HG03571 (cell line): ENCODE data around the gene PTGES3.
"Not testable (repeated sequence)": the region's sequence is repeated elsewhere in the genome, so short reads cannot be mapped to it uniquely, and the experiment has no call there.

Experiments used
- ATAC-seq: cut with Tn5 transposase; IDR thresholded peaks from one replicate; pipeline ENCODE4 v1.9.1; 2021; ENCODE audit not compliant: unreplicated experiment

Gene PTGES3

GRCh38 chr12:56657416-56658379, 30.4 kb downstream of the PTGES3 start:
- ATAC-seq, result peak; percentile 53

GRCh38 chr12:56653781-56654180, 34.3 kb downstream of the PTGES3 start:
- ATAC-seq, result not testable (repeated sequence)

- ATAC-seq, result not testable (repeated sequence)
These were observed 40.1 kb downstream of the PTGES3 start for GRCh38 chr12:56648023-56648422.

DNA sequence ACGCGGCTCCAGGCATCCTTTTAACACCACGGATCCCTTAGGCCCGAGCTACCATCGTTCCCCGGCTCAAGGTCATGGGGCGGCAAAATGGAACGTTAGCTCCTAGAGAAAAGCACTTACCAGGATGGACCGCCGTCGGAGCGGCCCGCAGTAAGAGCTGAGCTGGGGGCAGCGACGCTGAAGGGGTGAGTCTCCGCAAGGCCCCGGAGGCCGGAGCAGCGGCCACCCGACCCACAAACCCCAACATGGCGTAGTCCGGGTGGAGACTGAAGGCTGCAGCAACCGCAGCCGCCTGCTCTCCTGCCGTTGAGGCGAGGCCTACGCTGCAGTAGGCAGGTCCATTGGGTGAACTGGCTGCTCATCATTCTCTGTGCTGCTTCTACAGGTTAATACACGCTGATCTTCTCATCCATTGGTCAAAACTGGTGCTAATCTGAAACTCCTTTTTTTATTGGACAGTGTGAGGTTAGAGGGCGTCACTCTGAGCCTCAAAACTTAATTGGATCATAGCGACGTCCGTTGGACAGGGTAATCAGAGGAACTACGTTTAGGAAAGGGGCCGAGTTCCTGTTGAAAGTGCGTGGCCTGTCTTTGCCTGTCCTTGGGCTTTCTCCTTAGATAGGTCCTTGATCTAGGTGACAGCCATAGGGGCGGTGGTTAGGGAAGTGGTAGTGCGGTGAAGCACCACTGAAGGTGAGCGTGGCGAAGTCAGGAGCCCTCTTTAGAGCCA, 42.2 kb downstream of the PTGES3 start, which contains the start of gene ATP5F1B:
Gene ATP5F1B (minus strand): TSS at position 268 of the 730 bp plus-strand sequence. CDS start 21 bp downstream, at position 247.
- ATAC-seq, result peak; percentile 99

- no peak for ATAC-seq
These were observed 42.8 kb downstream of the PTGES3 start for GRCh38 chr12:56645201-56645716.

DNA sequence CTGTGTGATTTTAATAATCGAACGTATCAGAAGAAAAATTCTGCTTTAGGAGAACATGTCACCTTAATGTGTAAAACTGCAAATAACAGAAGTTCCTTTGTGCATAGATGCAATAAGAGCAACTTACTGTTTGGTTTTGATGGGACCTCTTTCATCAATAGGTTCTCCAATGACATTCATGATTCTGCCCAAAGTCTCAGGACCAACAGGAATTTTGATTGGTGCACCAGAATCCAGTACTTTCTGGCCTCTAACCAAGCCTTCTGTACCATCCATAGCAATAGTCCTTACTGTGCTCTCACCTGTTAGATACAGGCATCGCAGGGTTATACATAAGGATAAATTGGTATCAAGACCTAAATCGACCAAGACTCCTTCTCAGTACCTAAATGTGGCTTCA, 43.4 kb downstream of the PTGES3 start:
- ATAC-seq, result no peak

DNA sequence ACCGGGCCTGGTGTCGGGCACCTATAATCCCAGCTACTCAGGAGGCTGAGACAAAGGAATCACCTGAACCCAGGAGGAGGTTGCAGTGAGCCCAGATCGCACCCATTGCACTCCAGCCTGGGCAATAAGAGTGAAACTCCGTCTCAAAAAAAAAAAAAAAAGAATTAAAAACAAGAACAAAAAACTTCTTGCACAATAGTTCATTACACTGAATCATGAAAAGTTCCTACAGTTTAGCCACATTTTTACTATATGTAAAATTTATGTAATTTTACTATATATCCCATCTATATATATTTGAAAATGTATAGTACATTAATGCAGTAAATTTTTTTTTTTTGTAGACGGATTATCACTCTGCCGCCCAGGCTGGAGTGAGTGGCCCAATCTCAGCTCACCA, 46.9 kb downstream of the PTGES3 start:
- ATAC-seq, result no peak

DNA sequence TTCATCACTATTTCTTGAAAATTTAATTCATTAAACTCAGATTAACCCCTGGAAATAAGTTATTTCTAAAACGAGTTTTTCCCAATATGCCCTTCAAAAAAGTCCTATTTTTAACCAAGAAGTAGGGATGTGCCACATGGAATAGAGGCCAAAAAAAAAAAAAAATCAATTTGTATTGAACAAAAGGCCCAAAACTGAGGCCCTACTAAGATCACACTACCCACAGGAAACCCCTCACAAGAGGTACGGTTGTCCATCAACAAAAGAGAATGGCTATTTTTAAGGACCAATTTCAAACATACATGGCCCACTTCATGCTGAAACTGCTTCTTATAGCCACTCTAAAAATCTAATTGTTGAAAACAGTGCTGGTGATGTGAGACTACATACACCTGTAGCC, 50.5 kb downstream of the PTGES3 start:
- no peak for ATAC-seq

DNA sequence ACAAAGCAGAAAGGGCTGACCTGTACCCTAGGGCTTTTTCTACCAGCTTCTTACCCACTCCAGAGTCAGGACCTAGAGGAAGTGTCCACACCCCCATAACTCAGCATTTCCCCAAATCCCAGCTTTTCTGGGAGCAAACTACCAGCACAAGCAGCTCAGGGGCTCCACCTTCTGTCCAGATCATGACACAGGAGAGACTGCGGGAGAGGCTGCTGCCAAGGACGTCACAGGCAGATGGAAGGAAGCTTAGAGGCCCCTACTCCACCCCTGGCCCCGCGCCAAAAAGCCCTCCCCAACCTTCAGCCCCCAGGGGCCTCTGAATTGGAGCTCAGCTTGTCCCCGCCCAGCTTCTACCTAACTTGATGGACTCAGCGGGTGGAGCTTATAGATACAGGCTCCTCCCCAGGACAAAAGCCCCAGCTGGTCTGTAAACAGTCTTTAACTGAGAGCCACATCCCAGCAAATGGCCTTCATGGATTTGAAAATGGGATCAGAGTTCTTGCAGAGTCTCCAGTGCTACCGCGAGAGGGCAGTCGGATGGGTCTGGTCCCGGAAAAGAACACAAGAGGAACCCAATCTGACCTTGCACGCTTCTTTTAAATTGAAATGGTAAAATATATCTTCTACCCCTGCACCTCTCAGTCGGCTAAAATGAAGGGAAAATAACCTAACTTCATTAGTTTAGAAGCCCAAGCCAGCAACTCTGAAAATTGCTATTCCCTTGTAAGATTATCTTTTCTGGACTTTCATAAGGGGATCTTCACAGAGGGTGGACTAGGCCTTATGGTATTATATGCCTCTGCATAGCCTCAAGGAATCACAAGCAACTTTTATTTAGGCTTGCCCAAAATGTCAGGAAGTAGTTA, 51.2 kb downstream of the PTGES3 start:
- ATAC-seq, result peak; percentile 56

GRCh38 chr12:56635806-56636674, 52.0 kb downstream of the PTGES3 start:
- ATAC-seq, result peak; percentile 37

DNA sequence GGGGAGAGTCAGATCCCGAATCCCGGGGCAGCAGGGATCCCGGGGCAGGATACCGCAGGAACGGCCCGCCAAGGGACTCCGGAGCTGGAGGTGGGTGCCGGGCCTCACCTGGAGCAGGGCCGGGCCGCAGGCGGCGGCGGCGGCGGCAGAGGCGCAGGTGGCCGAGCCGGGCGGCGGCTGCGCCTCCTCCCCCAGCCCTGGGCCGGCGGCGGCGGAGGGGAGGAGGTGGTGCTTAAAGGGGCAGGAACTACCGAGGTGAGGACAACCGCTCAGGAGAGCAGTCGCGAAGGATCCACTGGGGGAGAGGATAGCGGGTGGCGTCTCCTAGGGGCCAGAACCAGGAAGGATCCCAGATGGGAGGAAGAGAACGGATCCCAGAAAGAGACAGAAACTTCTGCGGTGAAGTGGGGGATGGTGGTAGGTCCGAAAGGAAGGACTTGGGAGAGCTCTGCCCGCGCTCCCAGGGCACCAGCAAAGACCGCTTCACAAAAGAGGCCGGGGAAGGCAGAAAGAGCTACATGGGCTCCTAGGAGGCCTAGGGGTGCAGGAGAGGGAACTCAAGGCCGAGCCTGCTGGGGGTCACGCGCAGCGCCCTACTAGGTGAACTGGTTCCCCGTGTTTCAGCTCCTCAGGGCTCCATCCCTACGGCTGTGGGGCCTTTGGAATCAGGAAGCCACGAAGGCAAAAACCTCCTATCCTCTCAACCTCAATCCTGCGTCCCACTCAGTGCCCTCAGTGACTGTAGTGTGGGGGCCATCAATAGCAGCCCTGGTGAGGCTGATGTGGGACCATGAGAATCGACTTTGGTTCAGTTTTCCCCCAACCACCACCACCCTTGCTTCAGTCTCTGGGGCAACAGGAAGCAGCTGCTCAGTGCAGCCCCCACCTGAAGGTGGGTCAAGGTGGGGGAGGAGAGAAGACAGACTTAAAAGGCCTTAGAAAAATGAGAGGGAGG, 53.0 kb downstream of the PTGES3 start:
- ATAC-seq, result peak; percentile 24

DNA sequence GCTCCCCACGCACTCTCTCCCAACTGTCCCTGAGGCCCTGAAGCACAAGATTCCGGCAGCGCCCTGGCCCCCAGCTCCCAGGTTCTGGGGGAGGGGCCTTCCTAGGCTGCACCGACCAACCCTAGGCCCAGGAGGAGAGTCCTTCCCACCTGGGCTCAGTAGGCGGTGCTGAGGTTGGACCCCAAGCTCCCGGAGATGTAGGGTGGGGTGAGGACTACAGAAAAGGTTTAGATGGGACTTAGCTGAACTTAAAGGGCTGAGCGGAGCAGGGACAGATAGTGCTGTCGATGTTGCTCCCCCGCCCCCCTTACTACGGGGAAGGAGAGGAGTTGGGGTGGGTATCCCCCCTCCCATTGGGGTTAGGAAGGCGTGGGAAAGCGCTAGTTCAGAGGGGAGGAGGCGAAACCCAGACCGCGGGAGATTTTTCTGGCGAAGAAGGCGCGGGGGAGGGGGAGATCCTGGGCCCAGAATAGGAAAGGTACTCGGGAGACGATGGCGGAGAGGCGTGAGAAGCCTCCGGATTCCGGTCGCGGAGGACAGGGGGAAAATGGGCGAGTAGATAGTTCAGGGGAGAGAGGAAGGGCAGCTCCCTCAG, 53.7 kb downstream of the PTGES3 start:
- ATAC-seq, result no peak

- ATAC-seq, result no peak
These were observed 54.4 kb downstream of the PTGES3 start for GRCh38 chr12:56633468-56634241.

DNA sequence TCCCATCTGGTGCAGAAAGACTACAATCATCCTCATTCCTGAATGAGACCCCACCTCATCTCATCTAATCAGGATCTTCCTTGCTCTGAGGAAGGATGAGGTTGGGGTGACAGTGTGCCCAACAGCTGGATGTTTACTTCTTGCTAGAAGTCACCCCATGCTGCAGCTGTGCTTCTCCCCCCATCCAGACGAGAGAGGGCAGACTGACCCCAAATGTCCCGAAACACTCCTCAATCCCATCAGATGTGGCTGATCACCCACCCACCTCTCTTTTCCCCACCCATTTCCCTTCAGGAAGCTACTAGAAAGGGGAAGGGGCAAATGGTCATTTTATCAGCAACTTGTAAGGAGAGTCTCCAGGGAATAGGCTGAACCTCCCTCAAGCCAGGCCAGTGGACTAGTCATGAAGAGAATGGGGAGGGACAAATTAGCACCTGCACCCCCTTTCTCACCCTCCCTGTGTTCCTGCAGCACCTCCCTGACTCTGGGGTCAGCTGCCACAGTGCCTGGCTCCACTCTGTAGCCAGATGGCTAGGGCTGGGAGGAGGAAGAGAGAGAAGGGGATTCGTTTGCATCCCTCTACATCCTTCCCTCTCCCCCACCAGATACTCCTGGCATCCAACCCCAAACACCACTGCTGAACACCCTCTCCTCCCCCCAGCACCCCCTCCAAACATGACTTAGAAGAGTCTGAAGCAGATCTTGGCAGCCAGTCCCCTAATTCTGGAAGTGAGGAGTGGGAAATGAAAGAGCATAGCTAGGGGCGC, 55.2 kb downstream of the PTGES3 start:
- ATAC-seq, result no peak

DNA sequence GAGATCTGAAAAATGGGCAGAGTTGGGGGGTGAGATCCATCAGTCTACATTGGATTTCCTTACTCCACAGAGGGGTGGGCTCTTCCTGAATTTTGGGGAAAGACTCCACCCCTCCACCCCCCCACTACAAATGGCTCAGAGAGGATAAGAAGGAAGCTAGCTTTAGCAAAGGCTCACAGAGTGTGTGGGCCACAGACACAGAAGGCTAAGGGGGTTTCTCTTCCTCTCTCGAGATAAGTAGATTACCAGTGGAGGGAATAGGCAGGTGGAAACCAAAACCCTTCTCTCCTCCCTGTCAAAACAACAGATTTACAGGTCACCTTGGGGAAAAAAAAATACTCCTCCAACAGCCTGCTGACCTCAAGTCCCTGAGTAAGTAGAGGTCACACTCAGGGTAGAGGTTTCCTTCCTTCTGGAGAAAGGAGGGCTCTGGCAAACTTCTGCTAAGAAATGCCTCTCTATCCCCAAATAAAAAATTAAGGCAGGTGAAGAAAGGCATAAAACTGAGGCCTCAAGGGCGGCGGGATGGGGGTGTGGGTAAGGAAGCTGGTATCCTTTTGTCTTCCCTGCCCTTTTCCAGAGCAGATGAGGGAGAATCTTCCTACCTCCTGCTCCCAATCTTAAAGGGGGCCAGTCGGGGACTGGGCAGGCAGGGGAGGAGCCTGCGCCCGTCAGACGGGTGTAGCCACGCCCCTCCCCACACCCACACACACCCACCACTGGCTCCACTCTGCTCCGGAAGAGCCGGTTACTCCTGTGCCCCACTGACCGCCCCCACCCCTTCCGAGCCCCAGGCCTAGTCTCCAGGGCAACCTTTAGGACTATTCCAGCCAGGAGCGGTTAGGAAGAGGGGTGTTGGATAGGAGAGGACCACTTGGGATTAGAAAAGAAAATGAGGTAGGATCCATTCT, 56.0 kb downstream of the PTGES3 start:
- ATAC-seq, result no peak

- ATAC-seq, result peak; percentile 54
These were observed 57.9 kb downstream of the PTGES3 start, which contains the start of gene BAZ2A for GRCh38 chr12:56630180-56630632. Gene BAZ2A, minus strand, starts transcription at chr12:56630326. Its CDS starts 12,796 bp downstream, at chr12:56617530.
